Stimulated activated CD8-positive, alpha-beta memory T cell treated with anti-CD3 and anti-CD28 coated beads, Interleukin-15, amount 100 ng/mL, for 4 hours (primary cell): Measurements from ENCODE around the gene DGKQ.
A peak's percentile ranks its signal among the peaks of the same experiment; 100 is the strongest.
"Not testable (repeated sequence)": the region's sequence is repeated elsewhere in the genome, so short reads cannot be mapped to it uniquely, and the experiment has no call there.

Source experiments
- DNase-seq, 2 donors: peaks; one replicate each; pipeline ENCODE4 v3.0.0-alpha.2; 2020; ENCODE audit warnings: low read depth in 2 of 2

The DGKQ gene

GRCh38 chr4:951186-951585 lies 22.2 kb downstream of the DGKQ start:
- DNase-seq = no peak

DNA sequence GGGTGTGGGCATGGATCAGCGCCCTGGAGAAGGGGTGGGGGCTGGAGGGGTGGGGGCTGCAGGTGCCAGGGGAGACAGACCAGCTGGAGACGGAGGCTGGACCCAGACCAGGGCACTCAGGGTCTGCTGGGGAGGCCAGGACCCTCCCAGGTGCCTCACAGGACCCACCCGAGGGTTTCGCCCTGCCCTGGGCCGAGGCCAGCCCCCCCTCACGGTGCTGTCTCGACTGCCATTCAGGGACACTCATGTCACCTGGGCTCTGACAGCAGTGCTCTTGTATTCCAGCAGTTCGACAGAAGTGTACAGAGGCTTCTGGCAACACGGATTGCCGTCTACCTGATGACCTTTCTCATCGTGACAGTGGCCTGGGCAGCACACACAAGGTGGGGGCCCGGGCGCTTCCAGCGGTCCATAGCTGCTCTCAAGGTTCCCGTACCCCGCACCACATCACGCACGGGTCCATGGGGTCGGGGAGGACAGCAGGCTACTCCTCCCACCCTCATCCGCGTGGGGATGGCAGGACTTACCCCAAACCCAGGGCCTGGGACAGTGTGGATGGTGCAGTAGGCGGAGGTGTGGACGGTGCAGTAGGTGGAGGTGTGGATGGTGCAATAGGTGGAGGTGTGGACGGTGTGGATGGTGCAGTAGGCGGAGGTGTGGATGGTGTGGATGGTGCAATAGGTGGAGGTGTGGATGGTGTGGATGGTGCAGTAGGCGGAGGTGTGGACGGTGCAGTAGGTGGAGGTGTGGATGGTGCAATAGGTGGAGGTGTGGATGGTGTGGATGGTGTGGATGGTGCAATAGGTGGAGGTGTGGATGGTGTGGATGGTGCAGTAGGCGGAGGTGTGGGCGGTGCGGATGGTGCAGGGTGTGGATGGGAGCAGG lies 23.0 kb downstream of the DGKQ start:
- no peak for DNase-seq

- DNase-seq = no peak
Measured at GRCh38 chr4:949656-950055, 23.7 kb downstream of the DGKQ start.

DNA sequence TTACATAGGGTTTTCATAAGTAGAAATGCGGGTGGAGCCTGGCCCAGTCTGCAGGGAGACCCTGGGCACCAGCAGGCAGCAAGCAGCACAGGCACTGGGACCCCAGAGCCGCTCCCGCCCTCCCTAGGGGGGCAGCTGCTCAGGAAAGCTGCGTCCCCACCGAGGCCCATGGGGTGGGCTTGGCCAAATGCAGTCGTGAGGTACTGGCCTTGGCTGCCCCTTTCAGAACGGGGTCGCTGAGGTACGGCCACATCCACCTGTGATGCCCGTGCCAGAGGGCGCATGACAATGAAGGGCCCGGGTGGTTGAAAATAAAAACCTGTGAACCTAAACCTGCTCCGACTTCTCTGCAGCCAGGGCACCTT lies 24.5 kb downstream of the DGKQ start:
- no peak for DNase-seq

GRCh38 chr4:948101-948935 lies 25.1 kb downstream of the DGKQ start:
- DNase-seq = no peak

GRCh38 chr4:947491-947971 lies 25.8 kb downstream of the DGKQ start:
- DNase-seq = no peak

GRCh38 chr4:946517-947471 lies 26.6 kb downstream of the DGKQ start:
- no peak for DNase-seq

GRCh38 chr4:946103-946450 lies 27.3 kb downstream of the DGKQ start:
- DNase-seq = no peak

DNA sequence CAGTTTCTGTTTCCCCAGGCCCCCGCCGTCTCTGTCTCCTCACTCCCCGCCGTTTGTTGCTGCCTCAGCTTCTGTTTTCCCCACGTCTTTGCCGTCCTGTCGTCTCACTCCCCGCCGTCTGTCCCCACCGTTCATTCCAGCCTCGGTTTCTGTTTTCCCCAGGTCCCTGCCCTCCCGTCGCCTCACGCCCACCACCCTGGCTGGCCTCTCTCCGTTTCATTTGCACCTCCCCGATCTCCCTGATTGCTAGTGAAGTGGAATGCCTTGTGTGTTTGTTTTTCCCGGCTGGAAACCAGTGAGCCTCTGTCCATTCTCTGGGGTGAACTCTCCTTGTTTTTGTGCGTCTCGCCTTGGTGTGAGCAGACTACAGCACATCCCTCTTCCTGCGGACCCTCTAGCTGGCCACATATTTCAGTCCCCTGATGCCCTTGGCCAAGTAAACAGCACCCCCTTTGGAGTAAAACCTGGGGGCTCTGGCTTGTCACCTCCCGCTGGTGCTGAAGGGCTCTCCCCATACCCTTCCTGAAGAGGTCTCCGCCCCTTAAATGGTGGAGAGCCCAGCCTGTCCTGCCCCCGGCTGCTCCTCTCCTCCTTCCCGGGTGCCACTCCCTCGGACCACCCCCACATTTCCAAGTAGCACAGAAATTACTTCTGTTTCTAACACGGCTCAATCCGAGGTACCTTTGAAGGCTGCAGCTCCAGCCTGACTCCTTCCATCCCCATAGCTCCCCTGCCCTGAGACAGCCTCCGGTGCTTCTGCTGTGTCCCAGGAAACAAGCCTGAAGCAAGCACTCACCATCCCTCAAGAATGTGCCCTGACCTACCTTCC lies 27.9 kb downstream of the DGKQ start:
- no peak for DNase-seq

DNA sequence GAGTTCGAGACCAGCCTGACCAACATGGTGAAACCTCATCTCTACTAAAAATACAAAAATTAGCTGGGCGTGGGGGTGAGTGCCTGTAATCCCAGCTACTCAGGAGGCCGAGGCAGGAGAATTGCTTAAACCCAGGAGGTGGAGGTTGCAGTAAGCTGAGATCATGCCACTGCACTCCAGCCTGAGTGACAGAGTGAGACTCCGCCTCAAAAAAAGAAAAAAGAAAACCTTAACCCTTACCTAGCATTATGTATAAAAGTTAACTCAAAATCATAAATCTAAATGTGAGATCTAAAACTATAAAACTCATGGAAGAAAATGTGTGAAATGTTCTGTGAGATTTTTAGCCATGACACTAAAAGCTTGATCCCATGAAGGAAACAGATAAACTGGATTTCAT lies 33.9 kb downstream of the DGKQ start:
- not testable (repeated sequence) for DNase-seq

- DNase-seq = no peak
Measured at GRCh38 chr4:932713-933070, 40.7 kb downstream of the DGKQ start.

DNA sequence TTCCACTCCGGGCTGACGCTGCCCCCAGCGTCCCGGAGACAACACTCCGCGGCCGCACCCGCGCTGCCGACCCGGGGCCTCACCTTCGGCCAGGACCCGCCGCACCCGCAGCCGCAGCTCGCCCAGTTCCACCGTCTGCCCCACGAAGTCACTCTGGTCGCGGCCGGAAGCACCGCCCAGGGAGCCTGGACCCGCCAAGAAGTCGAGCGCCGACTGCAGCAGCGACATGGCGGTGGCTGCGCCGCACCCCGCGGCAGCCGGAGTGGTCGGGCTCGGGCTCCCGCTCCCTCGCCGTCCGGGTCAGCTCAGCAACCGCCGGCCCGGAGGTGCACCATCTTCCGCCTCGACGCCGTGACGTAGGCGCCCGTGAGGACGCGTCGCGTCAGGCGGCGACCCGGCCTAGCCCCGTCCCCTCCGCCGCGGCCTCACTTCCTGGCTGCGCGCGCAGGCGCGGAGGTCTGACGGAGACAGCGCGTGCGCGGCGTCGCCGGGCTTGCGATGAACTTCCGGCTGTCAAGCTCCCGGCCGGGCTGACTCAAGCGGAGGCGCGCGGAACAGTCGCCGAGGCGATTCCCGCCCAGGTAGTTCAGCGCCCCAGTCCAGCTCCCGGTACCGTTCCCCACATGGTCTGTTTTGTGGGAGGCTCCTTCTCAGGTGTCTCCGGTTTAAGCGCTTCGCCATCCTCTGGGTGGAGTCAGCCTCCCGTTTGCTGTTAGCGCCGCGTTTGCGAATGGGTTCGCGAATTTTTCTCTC lies 41.2 kb downstream of the DGKQ start, which contains the start of the genes GAK and TMEM175:
GAK (minus strand) TSS at position 357 of the 753 bp plus-strand sequence; CDS start at position 228, 129 bp downstream.
TMEM175 (plus strand) TSS at position 501 of the 753 bp plus-strand sequence. CDS start 15,280 bp downstream, outside the sequence.
- DNase-seq = peak; percentile 89 to 97

- no peak for DNase-seq
Measured at GRCh38 chr4:931194-931959, 42.0 kb downstream of the DGKQ start.

GRCh38 chr4:930827-931193 lies 42.6 kb downstream of the DGKQ start:
- DNase-seq = no peak

DNA sequence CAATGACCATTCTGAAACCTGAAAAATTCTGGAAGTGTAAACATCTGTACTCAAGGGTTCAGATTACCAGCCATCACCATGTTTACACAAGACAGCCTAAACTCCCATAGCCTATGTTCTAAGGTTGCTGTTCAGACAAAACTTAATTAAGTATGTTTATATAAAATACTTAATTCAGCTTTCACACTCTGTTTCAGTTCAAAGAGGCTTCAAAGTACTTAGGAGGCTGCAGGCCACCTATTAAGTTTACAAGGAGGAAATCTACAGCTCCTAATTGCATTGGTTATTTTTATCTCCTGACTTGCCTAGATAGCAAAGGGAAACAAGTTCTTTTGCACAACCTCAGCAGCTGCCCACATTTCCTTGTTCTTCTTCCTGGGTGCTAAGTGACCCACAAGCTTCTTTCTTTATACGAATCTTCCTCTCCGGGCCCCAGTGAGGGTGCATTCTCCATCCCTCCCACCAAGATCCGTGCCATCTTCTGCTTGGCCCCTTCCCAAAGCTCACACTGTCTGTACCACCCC lies 43.3 kb downstream of the DGKQ start:
- no peak for DNase-seq

GRCh38 chr4:929096-929765 lies 44.1 kb downstream of the DGKQ start:
- no peak for DNase-seq

- not testable (repeated sequence) for DNase-seq
Measured at GRCh38 chr4:927566-927965, 45.8 kb downstream of the DGKQ start.

DNA sequence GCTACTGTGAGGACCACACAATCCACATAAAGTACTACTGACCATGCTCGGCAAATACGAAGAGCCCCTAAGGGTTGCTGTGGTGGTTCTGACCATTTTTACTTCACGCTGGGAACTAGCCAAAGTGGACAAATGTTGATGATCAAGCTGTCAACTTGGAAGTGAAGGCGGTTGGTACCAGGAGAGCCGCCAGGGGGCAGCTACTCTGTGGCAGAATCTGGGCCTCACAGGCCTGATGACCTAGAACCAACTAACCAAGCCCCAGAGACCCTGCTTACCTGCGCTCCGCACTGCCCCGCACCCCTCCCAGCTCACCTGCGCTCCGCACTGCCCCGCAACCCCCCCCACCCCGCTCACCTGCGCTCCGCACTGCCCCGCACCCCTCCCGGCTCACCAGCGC lies 46.8 kb downstream of the DGKQ start:
- DNase-seq = no peak
